HUES64 (cell line): ENCODE data around the gene EIF5.

Experiments
- H3K27ac ChIP-seq: 2 replicates; pipeline ENCODE4 v1.7.0; 2013; ENCODE audit warnings: low read depth, low read length, inconsistent platforms
- H3K27me3 ChIP-seq: 2 replicates; pipeline ENCODE4 v1.6.1; 2013; ENCODE audit warnings: mild to moderate bottlenecking, low read length; ENCODE audit not compliant: insufficient read depth
- H3K36me3 ChIP-seq: 2 replicates; pipeline ENCODE4 v1.6.1; 2013; ENCODE audit warnings: mild to moderate bottlenecking, low read length; ENCODE audit not compliant: insufficient read depth
- H3K4me1 ChIP-seq: 2 replicates; pipeline ENCODE4 v1.6.1; 2013; ENCODE audit warnings: mild to moderate bottlenecking, low read length, moderate library complexity; ENCODE audit not compliant: insufficient read depth
- H3K4me3 ChIP-seq: 2 replicates; pipeline ENCODE4 v1.5.1; 2013; ENCODE audit warnings: mild to moderate bottlenecking, low read length, moderate library complexity
- H3K9ac ChIP-seq: 2 replicates; pipeline ENCODE4 v1.6.1; 2013; ENCODE audit warnings: mild to moderate bottlenecking, low read depth, low read length
- H3K9me3 ChIP-seq: 2 replicates; pipeline ENCODE4 v1.6.1; 2013; ENCODE audit warnings: low read depth, low read length; ENCODE audit not compliant: insufficient read depth
- WGBS: fragments of 150-250, 120-280 bp; methylation state at CpG from one replicate; pipeline ENCODE4 v1.1.7; 2013; ENCODE audit warnings: missing lambda C conversion rate; 5-methylcytosine and 5-hydroxymethylcytosine counted together

The EIF5 gene

GRCh38 chr14:103311171-103311997, 22.7 kb upstream of the EIF5 start:
- Histone ChIP-seq H3K9me3 (no peaks in the 10 kb centered on the region), H3K27me3 (no peaks in the 10 kb centered on the region), H3K27ac (no peak overlapping the region), H3K4me1 (no peaks in the 10 kb centered on the region), H3K4me3 (no peak overlapping the region), H3K9ac (no peak overlapping the region), H3K36me3 (no peaks in the 10 kb centered on the region)
- WGBS, result 94% methylated on average over 31 of the region's 31 CpGs

GRCh38 chr14:103312006-103312635, 21.9 kb upstream of the EIF5 start:
- H3K4me1 ChIP-seq, result peaks cover 2% of the 10 kb centered on the region; the same call in 1 of the 2 replicates
- no peak overlapping the region for H3K9ac ChIP-seq
- H3K36me3 ChIP-seq, result no peaks in the 10 kb centered on the region
- no peaks in the 10 kb centered on the region for H3K27me3 ChIP-seq
- 90% methylated on average over 14 of the region's 14 CpGs for WGBS
- H3K9me3 ChIP-seq, result no peaks in the 10 kb centered on the region
- H3K27ac ChIP-seq, result no peak overlapping the region
- no peak overlapping the region for H3K4me3 ChIP-seq

GRCh38 chr14:103313704-103314103, 20.3 kb upstream of the EIF5 start:
- H3K27ac ChIP-seq, result no peak overlapping the region
- no peaks in the 10 kb centered on the region for H3K36me3 ChIP-seq
- peaks cover 8% of the 10 kb centered on the region; the same call in 1 of the 2 replicates for H3K4me1 ChIP-seq
- H3K4me3 ChIP-seq, result no peak overlapping the region
- no peaks in the 10 kb centered on the region for H3K9me3 ChIP-seq
- WGBS, result 94% methylated on average over 8 of the region's 8 CpGs
- no peaks in the 10 kb centered on the region for H3K27me3 ChIP-seq
- no peak overlapping the region for H3K9ac ChIP-seq

GRCh38 chr14:103314496-103315277, 19.4 kb upstream of the EIF5 start:
- Histone ChIP-seq H3K4me3 (no peak overlapping the region), H3K27ac (no peak overlapping the region), H3K9me3 (no peaks in the 10 kb centered on the region), H3K4me1 (peaks cover 8% of the 10 kb centered on the region; the same call in 1 of the 2 replicates), H3K27me3 (no peaks in the 10 kb centered on the region), H3K36me3 (no peaks in the 10 kb centered on the region), H3K9ac (no peak overlapping the region)
- WGBS, result 79% methylated on average over 11 of the region's 13 CpGs

- H3K9me3 ChIP-seq, result no peaks in the 10 kb centered on the region
- H3K4me3 ChIP-seq, result no peak overlapping the region
- 88% methylated on average over 14 of the region's 14 CpGs for WGBS
- no peak overlapping the region for H3K9ac ChIP-seq
- H3K27ac ChIP-seq, result no peak overlapping the region
- peaks cover 8% of the 10 kb centered on the region; the same call in 1 of the 2 replicates for H3K4me1 ChIP-seq
- no peaks in the 10 kb centered on the region for H3K27me3 ChIP-seq
- no peaks in the 10 kb centered on the region for H3K36me3 ChIP-seq
Observed at GRCh38 chr14:103315351-103315911, 18.6 kb upstream of the EIF5 start.

GRCh38 chr14:103315941-103316340, 18.1 kb upstream of the EIF5 start:
- no peak overlapping the region for H3K27ac ChIP-seq
- H3K27me3 ChIP-seq, result no peaks in the 10 kb centered on the region
- H3K4me3 ChIP-seq, result no peak overlapping the region
- H3K9ac ChIP-seq, result no peak overlapping the region
- H3K9me3 ChIP-seq, result no peaks in the 10 kb centered on the region
- WGBS, result 95% methylated on average over 11 of the region's 11 CpGs
- H3K4me1 ChIP-seq, result peaks cover 8% of the 10 kb centered on the region; the same call in 1 of the 2 replicates
- H3K36me3 ChIP-seq, result no peaks in the 10 kb centered on the region

- Histone ChIP-seq H3K4me1 (peaks cover 8% of the 10 kb centered on the region; the same call in 1 of the 2 replicates), H3K36me3 (no peaks in the 10 kb centered on the region), H3K9me3 (no peaks in the 10 kb centered on the region), H3K9ac (no peak overlapping the region), H3K27me3 (no peaks in the 10 kb centered on the region), H3K27ac (no peak overlapping the region), H3K4me3 (no peak overlapping the region)
- whole genome bisulfite sequencing, result 88% methylated on average over 16 of the region's 16 CpGs
Observed at GRCh38 chr14:103316721-103317121, 17.3 kb upstream of the EIF5 start.

GRCh38 chr14:103317251-103317650, 16.8 kb upstream of the EIF5 start:
- Histone ChIP-seq H3K4me3 (no peak overlapping the region), H3K36me3 (no peaks in the 10 kb centered on the region), H3K27me3 (no peaks in the 10 kb centered on the region), H3K9ac (no peak overlapping the region), H3K9me3 (no peaks in the 10 kb centered on the region), H3K27ac (no peak overlapping the region), H3K4me1 (peaks cover 8% of the 10 kb centered on the region; the same call in 1 of the 2 replicates)
- WGBS, result 64% methylated on average over 9 of the region's 9 CpGs

- H3K9ac ChIP-seq, result no peak overlapping the region
- no peak overlapping the region for H3K4me3 ChIP-seq
Observed at GRCh38 chr14:103317976-103318580, 16.0 kb upstream of the EIF5 start.

GRCh38 chr14:103318750-103319419, 15.2 kb upstream of the EIF5 start:
- H3K9ac ChIP-seq, result no peak overlapping the region
- no peaks in the 10 kb centered on the region for H3K27me3 ChIP-seq
- no peak overlapping the region for H3K27ac ChIP-seq
- no peak overlapping the region for H3K4me3 ChIP-seq
- WGBS, result 80% methylated on average over 6 of the region's 6 CpGs
- H3K36me3 ChIP-seq, result no peaks in the 10 kb centered on the region
- H3K4me1 ChIP-seq, result peaks cover 8% of the 10 kb centered on the region; the same call in 1 of the 2 replicates
- no peaks in the 10 kb centered on the region for H3K9me3 ChIP-seq

More at GRCh38 chr14:103317976-103318580, 16.0 kb upstream of the EIF5 start:
- no peak overlapping the region for H3K27ac ChIP-seq
- no peaks in the 10 kb centered on the region for H3K27me3 ChIP-seq
- no peaks in the 10 kb centered on the region for H3K9me3 ChIP-seq
- H3K4me1 ChIP-seq, result peaks cover 8% of the 10 kb centered on the region; the same call in 1 of the 2 replicates
- no peaks in the 10 kb centered on the region for H3K36me3 ChIP-seq
- WGBS, result 93% methylated on average over 10 of the region's 10 CpGs
